ENCODE results near the gene ADI1.
A peak's percentile ranks its signal among the peaks of the same experiment; 100 is the strongest.

The ADI1 gene

DNA sequence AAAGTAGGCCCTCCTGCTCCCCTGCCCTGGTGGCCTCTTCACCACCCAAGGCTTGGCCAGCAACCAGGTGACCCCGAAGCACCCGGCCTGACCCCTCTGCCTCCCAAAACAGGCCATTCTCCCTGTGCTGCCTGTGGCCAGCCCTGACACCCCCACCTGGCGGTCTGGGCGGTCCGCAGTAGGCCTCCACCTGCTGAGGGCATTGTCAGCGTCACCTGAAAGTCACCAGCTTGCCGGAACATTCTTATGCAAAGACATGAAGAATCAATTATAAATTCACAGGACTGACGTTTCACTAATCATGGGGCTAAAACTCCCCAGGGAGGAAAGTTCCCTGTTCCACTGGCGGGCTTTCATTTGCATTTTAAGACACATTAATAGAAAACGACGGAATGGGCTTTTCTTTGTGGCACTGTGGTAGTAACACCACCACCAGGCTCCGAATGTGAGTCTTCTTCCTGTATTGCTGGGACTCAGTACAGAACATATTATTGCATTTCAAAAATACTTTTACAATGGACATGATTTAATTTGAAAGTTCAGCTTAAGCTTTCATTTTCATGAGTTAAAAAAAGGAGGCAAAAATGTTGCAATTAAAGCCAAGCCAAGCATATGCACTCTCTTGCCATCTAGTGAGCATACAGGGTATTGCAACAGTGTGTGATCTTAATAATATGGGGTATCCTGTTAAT lies 57.4 kb downstream of the ADI1 start:
- peak; percentile 69 for TF ChIP-seq CTCF (IDR thresholded peaks at IDR 0.05; ENCODE audit: extremely low read depth, missing control alignments)
- peak; percentile 88 for DNase-seq (ENCODE audit: low spot score)

- no peak for DNase-seq (ENCODE audit: low spot score)
- TF ChIP-seq CTCF (IDR thresholded peaks at IDR 0.05; ENCODE audit: extremely low read depth, missing control alignments), result no peak
Observed at GRCh38 chr2:3460831-3461800, 58.2 kb downstream of the ADI1 start.

- DNase-seq (ENCODE audit: low spot score), result no peak
- no peak for TF ChIP-seq CTCF (IDR thresholded peaks at IDR 0.05; ENCODE audit: extremely low read depth, missing control alignments)
Observed at GRCh38 chr2:3460156-3460555, 59.2 kb downstream of the ADI1 start.

- DNase-seq (ENCODE audit: low spot score), result no peak
- no peak for TF ChIP-seq CTCF (IDR thresholded peaks at IDR 0.05; ENCODE audit: extremely low read depth, missing control alignments)
Observed at GRCh38 chr2:3459185-3460015, 59.9 kb downstream of the ADI1 start.

DNA sequence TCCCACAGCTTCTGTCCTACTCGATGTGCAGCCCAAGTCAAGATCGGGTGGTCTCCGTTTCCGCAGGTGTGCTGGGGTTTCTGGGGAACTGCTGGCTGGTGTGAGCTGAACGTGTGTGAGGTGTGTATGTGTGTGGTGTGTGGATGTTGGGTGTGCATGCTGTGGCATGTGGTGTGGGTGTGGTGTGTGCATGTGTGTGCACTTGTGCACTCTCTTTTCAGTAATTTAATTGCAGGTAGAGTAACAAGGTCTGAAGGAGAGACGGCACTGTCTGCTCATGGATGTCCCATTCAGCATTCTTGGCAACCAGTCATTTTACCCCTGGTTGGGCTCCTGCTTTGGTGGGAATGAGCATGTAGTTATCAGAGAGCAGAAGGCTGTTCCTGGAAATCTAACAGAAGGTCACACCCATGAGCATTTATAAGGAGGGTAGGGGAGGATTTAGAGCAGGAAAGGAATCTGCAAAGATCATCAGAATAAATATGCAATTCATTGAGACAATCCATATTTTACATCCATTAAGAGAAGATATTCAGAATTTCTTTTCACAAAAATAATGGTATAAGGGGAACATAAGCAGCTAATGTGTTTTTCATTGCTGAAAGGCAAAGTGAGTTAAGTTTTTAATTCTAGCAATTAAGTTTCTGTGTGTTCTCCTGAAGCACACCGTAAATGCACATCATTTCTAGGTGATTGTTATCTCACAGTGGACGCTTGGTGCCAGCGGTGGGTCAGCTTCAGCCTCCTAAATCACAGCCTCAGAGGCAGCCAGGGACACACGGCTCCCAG lies 60.7 kb downstream of the ADI1 start:
- no peak for DNase-seq (ENCODE audit: low spot score)
- TF ChIP-seq CTCF (IDR thresholded peaks at IDR 0.05; ENCODE audit: extremely low read depth, missing control alignments), result no peak

GRCh38 chr2:3457524-3458395 lies 61.6 kb downstream of the ADI1 start:
- TF ChIP-seq CTCF (IDR thresholded peaks at IDR 0.05; ENCODE audit: extremely low read depth, missing control alignments), result no peak
- DNase-seq (ENCODE audit: low spot score), result no peak

Measured in GM20000 (cell line).